ENCODE measurements around the gene P2RY2.
"Not testable (repeated sequence)": the region's sequence is repeated elsewhere in the genome, so short reads cannot be mapped to it uniquely, and the experiment has no call there.

P2RY2 gene

DNA sequence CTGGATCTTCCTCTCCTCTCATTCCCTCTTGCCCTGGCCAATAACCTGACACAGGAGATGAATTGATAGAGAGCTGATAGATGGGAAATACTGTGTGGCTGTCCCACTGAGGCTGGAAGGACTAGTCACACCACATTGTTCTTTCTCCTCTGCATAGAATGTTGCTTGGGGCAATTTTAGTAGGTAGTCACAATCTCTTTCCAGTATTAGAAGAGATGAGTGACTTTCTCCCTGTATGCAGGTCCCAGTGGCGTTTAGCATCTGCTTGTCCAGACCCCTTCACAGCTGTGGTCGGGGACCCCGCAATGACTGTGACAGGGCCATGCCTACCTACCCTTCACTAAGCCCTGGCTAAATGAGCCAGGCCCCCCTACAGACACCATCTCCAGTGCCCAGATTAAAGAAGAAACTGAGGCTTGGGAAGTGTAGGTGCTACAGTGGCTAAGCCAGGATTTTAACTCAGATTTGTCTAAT, 24.0 kb upstream of the P2RY2 start:
- no peak for TF ChIP-seq CTCF (IDR thresholded peaks at IDR 0.05; ENCODE audit: insufficient read depth, missing control alignments)
- DNase-seq (ENCODE audit: insufficient read length, low spot score) (no peak), FAIRE-seq (no peak)

GRCh38 chr11:73194593-73194992, 23.5 kb upstream of the P2RY2 start:
- TF ChIP-seq CTCF (IDR thresholded peaks at IDR 0.05; ENCODE audit: insufficient read depth, missing control alignments) = no peak
- DNase-seq (ENCODE audit: insufficient read length, low spot score) (no peak), FAIRE-seq (no peak)

GRCh38 chr11:73195191-73196007, 22.7 kb upstream of the P2RY2 start:
- DNase-seq (ENCODE audit: insufficient read length, low spot score) (no peak), FAIRE-seq (no peak)
- no peak for TF ChIP-seq CTCF (IDR thresholded peaks at IDR 0.05; ENCODE audit: insufficient read depth, missing control alignments)

DNA sequence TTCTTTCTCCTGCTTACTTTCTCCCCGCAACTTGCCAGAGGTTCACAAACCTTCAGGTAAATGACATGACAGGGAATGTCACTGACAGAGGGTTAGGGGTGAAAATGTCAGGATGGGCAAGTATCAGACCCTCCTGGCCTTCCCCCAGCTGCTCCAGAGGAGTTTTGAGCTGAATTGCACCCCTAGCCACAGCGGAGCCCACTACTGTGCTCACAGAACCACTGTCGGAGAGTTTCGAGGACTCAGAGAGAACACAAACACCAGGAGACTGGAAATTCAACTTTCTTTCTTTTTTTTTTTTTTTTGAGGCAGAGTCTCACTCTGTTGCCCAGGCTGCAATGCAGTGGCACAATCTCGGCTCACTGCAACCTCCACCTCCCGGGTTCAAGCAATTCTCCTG, 21.5 kb upstream of the P2RY2 start:
- no peak for FAIRE-seq
- TF ChIP-seq CTCF (IDR thresholded peaks at IDR 0.05; ENCODE audit: insufficient read depth, missing control alignments) = no peak
- no peak for DNase-seq (ENCODE audit: insufficient read length, low spot score)

GRCh38 chr11:73197348-73197747, 20.7 kb upstream of the P2RY2 start:
- DNase-seq (ENCODE audit: insufficient read length, low spot score) (no peak), FAIRE-seq (no peak)
- no peak for TF ChIP-seq CTCF (IDR thresholded peaks at IDR 0.05; ENCODE audit: insufficient read depth, missing control alignments)

GRCh38 chr11:73197787-73198186, 20.3 kb upstream of the P2RY2 start:
- not testable (repeated sequence) for FAIRE-seq

DNA sequence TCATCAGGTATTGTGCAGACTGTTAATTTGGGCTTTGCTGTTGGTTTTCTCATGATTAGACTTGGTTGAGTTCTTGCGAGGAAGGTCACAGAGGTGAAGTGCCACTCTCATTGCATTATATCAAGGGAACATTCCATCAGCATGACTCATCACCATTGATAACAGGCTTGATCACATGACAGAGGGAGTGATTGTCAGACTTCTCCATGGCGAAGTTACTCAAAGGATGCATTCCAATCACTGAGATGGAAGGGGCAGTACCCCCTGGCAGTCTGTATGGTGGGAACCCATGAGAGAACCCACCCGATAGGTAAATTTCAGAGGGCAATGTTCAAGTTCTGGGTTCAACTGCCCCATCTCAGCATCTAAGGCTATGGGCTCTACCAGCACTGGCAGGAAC, 19.4 kb upstream of the P2RY2 start:
- FAIRE-seq (no peak), DNase-seq (ENCODE audit: insufficient read length, low spot score) (no peak)
- TF ChIP-seq CTCF (IDR thresholded peaks at IDR 0.05; ENCODE audit: insufficient read depth, missing control alignments) = no peak

More at GRCh38 chr11:73197787-73198186, 20.3 kb upstream of the P2RY2 start:
- DNase-seq (ENCODE audit: insufficient read length, low spot score) = not testable (repeated sequence)
